Measurements from ENCODE around the gene TMEM248. TPM values are rescaled to one million over a fixed set of nuclear protein-coding genes. Genes with fewer than 3 reads are reported as not detected.

TMEM248 gene, protein sequence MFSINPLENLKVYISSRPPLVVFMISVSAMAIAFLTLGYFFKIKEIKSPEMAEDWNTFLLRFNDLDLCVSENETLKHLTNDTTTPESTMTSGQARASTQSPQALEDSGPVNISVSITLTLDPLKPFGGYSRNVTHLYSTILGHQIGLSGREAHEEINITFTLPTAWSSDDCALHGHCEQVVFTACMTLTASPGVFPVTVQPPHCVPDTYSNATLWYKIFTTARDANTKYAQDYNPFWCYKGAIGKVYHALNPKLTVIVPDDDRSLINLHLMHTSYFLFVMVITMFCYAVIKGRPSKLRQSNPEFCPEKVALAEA
- total RNA-seq: 62.6 and 64.0 TPM in 2 replicates

DNA sequence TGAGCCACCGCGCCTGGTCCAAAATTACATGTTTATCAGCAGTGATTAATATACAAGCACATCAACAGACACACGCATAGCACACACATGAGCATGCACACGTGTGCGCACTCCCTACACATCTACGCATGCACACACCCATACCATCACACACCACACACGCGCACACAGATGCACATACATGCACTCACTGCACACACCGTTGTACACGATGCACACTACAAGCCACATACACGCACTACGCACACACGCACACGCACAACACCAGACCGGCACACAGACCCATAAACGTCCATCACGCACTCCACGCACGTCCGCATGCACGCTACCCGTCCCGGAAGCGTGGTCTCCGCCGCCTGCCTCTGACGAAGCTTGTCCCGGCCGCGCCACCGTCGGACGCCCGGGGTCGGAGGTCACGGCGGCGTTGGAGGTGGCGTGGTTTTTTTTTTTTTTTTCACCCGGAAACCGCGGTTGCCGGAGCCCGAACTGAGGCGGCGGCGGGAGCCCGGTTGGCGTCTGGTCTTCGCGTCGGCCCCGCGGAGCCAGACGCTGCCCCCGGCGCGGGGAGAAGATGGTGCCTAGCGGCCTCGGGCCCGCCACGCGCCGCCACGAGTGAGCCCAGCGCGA is at the start of gene TMEM248:
Gene TMEM248, plus strand, starts transcription at position 457 of the 627 bp plus-strand sequence. CDS start 20,641 bp downstream, outside the sequence.

DNA sequence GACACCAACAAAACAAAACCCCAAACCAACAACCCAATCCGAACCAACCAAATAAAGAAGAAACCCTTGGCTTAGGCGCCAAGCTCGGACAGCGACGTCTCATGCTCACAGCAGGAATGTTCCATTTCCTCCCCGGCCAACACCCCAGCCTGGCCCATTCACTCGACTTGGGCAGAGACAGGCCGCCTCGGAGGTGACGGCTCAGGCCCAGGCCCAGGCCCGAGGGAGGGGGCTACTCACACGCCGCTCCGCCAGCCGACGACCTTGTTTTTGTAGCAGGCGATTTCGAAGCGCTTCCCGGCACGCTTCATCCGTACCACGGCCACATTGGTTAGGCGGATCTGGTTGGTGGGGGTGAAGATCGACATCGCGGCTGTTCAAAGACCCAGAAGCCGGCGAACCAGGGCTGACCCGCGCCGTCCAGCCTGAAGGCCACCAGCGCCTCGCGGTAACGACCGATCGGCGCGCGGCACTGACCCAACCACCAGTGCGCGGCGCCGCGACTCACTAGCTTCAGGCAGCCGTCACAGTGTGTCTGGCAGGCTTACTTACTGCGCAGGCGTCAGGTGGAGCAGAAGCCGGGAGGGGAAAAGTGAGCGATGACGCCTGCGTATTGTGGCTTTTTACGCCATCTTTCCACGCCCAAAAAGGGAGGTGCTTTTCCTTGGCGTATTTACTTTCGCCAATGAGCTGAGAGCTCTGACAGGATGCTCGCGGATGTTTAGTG is 74.2 kb downstream of the TMEM248 start, which contains the start of gene SBDS:
Gene SBDS, minus strand, starts transcription at position 537 of the 727 bp plus-strand sequence. Its CDS starts 169 bp downstream, at position 368.

DNA sequence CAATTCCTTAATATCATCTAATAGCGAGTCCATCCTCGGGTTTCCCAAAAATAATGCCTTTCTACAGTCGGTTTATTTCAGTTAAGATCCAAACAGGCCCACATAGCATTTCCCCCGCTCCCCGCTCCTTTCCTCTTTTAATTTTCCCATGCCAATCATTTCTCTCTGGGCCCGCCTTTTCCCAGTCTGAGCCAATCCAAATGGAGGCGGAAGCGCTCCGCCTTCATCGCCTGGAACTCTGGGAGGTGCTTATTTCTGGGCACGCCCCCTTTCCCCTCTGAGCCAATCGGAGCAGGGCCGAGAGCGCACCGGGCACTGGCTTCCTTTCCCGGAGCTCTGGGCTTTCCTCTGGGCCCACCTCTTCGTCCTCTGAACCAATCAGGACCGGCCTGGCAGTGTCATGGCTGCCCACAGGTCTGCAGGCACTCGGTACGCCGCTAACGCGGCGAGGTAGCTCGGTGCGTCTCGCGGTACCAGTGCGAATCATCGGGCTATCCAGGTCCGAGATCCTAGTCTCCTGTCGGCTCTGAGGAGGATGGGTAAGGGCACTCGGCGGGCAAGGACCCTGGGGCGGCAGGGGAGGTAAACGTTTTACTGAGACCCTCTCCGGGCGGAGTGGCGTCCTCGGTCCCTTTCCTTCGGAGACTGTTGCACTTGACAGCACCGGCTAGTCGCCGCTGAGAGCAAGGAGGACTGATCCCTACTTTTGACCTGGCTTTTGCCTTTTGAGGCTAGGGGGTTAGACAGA is 75.6 kb downstream of the TMEM248 start, which contains the start of gene TYW1:
Gene TYW1, plus strand, starts transcription at position 390 of the 748 bp plus-strand sequence. Its CDS starts 146 bp downstream, at position 536.

Other genes with a start within 250 kb of the TMEM248 start
- gene RABGEF1, start 180.5 kb upstream of the TMEM248 start, total RNA-seq: 19.0 and 19.9 TPM in 2 replicates
- 76.7 and 88.5 TPM in 2 replicates for gene SBDS, start 74.4 kb downstream of the TMEM248 start, total RNA-seq
- 12.8 and 13.9 TPM in 2 replicates for gene TYW1, start 75.6 kb downstream of the TMEM248 start, total RNA-seq

Data from airway epithelial cell (primary cell).